ENCODE measurements around the gene SKOR1.

The SKOR1 gene

GRCh38 chr15:67796196-67797127 is 28.8 kb upstream of the SKOR1 start:
- no peak for DNase-seq

GRCh38 chr15:67799801-67800205 is 25.5 kb upstream of the SKOR1 start:
- DNase-seq, result no peak

- DNase-seq, result no peak
Observed at GRCh38 chr15:67801142-67801541, 24.2 kb upstream of the SKOR1 start.

- no peak for DNase-seq
Observed at GRCh38 chr15:67801926-67802914, 23.1 kb upstream of the SKOR1 start.

GRCh38 chr15:67803299-67803698 is 22.0 kb upstream of the SKOR1 start:
- no peak for DNase-seq

- DNase-seq, result no peak
Observed at GRCh38 chr15:67803996-67804843, 21.1 kb upstream of the SKOR1 start.

GRCh38 chr15:67805008-67805665 is 20.2 kb upstream of the SKOR1 start:
- no peak for DNase-seq

GRCh38 chr15:67805666-67806516 is 19.4 kb upstream of the SKOR1 start:
- DNase-seq, result no peak

- DNase-seq, result no peak
Observed at GRCh38 chr15:67806536-67806935, 18.8 kb upstream of the SKOR1 start.

GRCh38 chr15:67807141-67807540 is 18.2 kb upstream of the SKOR1 start:
- DNase-seq, result no peak

GRCh38 chr15:67807836-67808235 is 17.5 kb upstream of the SKOR1 start:
- DNase-seq, result no peak

- no peak for DNase-seq
Observed at GRCh38 chr15:67808821-67809220, 16.5 kb upstream of the SKOR1 start.

GRCh38 chr15:67809441-67809840 is 15.9 kb upstream of the SKOR1 start:
- no peak for DNase-seq

- DNase-seq, result no peak
Observed at GRCh38 chr15:67809866-67810265, 15.4 kb upstream of the SKOR1 start.

- no peak for DNase-seq
Observed at GRCh38 chr15:67812241-67812644, 13.1 kb upstream of the SKOR1 start.

GRCh38 chr15:67813104-67813634 is 12.1 kb upstream of the SKOR1 start:
- DNase-seq, result no peak

- no peak for DNase-seq
Observed at GRCh38 chr15:67815036-67815592, 10.2 kb upstream of the SKOR1 start.

- no peak for DNase-seq
Observed at GRCh38 chr15:67816668-67817067, 8.6 kb upstream of the SKOR1 start.

GRCh38 chr15:67818464-67818863 is 6.8 kb upstream of the SKOR1 start:
- peak; percentile 17 for DNase-seq

GRCh38 chr15:67819636-67820035 is 5.7 kb upstream of the SKOR1 start:
- no peak for DNase-seq
